Measurements from ENCODE around the gene NRP2.

Gene NRP2

DNA sequence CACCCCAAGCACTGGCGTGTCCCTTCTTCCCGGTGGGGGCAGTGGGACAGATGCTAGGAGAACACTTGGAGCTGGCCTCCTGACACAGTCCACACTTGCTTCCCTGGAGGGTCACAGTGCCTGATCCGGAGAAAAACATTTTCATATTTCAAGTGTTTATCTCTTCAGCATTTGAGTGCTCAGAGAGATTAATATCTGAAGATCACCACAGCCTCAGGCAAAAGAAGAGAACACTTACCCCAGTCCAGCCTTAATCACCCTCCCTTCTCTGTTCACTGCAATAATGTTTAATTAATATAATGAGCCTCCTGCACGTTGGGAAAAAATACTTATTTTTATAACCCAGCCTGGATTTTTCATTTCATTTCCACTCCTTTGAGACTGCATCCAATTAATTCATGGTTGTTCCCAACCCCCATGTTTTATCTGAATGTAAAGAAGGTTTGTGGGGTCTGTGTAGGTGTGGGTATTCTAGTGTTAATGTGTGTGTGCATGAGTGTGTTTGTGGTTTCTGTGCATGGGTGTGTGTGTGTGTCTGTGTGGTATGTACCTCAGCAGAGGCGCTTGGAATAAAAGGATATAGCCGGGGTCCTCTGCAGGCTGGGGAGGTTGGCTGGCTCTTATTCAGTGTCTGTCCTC lies 72.1 kb downstream of the NRP2 start:
- H3K4me3 ChIP-seq (replicated peaks; ENCODE audit: low read depth, low read length): no peak overlapping the region
- DNase-seq (ENCODE audit: extremely low read depth, low read depth): no peak
- TF ChIP-seq, protein P1, sequence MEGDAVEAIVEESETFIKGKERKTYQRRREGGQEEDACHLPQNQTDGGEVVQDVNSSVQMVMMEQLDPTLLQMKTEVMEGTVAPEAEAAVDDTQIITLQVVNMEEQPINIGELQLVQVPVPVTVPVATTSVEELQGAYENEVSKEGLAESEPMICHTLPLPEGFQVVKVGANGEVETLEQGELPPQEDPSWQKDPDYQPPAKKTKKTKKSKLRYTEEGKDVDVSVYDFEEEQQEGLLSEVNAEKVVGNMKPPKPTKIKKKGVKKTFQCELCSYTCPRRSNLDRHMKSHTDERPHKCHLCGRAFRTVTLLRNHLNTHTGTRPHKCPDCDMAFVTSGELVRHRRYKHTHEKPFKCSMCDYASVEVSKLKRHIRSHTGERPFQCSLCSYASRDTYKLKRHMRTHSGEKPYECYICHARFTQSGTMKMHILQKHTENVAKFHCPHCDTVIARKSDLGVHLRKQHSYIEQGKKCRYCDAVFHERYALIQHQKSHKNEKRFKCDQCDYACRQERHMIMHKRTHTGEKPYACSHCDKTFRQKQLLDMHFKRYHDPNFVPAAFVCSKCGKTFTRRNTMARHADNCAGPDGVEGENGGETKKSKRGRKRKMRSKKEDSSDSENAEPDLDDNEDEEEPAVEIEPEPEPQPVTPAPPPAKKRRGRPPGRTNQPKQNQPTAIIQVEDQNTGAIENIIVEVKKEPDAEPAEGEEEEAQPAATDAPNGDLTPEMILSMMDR (IDR thresholded peaks at IDR 0.05; ENCODE audit: low read depth, low read length, missing control alignments): no peak

DNA sequence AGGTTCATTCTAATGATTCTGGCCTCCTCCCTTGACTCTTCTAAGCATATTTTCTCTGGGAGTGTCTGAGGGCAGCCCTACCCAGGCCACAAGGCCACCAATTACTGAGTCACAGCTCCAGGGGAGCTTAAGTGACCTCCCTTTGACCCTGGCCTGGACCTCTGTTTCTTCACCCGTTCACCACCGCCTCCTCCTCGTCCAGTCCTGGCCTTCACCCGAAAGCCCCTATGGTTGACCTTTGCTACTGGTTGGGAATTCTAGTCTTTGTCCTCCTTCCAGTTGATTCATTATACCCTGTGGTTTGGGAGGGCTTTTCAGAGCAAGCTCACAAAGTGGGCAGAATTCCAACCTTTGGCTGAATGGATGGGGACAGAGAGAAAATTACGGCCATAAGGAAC lies 72.6 kb downstream of the NRP2 start:
- TF ChIP-seq, protein P1 (IDR thresholded peaks at IDR 0.05; ENCODE audit: low read depth, low read length, missing control alignments): no peak
- DNase-seq (ENCODE audit: extremely low read depth, low read depth): no peak
- no peak overlapping the region for H3K4me3 ChIP-seq (replicated peaks; ENCODE audit: low read depth, low read length)

DNA sequence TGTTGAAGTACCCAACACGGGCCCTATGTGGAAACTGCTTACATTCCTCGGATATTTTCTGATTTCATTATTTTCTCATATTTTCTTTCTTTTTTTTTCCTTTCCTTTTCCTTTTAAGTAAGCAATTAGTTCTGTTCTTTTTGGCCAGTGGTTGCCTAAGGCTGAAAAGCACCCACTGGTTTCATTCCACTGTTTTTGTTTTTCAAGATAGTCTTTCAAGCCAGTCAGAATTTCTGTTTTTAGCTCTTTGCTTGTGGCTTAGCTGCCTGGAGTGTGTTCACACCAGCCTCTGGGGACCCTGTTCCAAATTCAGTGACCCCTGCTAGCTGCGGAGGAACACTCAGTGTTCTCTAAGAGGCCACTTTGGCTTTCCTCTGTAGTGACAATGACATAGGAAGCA lies 73.6 kb downstream of the NRP2 start:
- H3K4me3 ChIP-seq (replicated peaks; ENCODE audit: low read depth, low read length): no peak overlapping the region
- TF ChIP-seq, protein P1 (IDR thresholded peaks at IDR 0.05; ENCODE audit: low read depth, low read length, missing control alignments): no peak
- DNase-seq (ENCODE audit: extremely low read depth, low read depth): no peak

DNA sequence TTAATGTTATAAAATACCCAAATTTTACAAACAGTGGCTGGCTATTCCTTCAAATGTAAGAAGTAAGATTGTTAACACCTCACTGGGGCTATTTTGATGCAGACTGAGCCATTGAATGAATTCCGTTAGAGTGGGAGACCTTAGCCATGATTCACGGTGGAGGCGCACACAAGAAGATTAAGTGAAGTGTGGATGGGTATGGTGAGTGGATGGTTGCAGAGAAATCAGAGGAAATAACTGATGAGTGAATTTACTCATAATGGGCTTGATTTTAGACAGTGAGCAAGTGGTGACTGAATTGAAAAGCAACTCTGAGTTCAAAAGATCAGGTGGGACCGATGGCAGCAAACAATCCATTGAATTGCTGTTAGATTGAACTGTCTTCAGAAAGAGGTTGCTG lies 75.0 kb downstream of the NRP2 start:
- H3K4me3 ChIP-seq (replicated peaks; ENCODE audit: low read depth, low read length): no peak overlapping the region
- TF ChIP-seq, protein P1 (IDR thresholded peaks at IDR 0.05; ENCODE audit: low read depth, low read length, missing control alignments): no peak
- DNase-seq (ENCODE audit: extremely low read depth, low read depth): no peak

DNA sequence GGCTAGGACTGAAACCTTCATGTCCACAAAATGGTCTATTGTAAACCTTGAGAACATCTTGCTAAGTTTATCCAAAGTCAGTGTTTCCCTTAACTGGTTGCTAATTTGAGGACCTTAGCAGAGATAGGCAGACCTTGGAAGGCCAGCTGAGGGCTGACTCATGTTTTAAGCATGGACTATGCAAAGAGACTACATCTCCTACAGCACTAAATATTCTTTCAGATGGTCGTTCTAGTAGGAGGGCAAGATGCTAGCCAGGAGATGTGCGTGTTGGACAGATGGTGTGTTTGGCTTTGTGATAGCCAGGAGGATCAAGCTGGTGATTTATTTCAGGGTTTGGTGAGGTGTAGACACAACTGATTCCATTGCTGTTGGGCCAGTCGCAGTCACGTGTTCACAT lies 75.8 kb downstream of the NRP2 start:
- no peak for DNase-seq (ENCODE audit: extremely low read depth, low read depth)
- H3K4me3 ChIP-seq (replicated peaks; ENCODE audit: low read depth, low read length): no peak overlapping the region
- TF ChIP-seq, protein P1 (IDR thresholded peaks at IDR 0.05; ENCODE audit: low read depth, low read length, missing control alignments): no peak

DNA sequence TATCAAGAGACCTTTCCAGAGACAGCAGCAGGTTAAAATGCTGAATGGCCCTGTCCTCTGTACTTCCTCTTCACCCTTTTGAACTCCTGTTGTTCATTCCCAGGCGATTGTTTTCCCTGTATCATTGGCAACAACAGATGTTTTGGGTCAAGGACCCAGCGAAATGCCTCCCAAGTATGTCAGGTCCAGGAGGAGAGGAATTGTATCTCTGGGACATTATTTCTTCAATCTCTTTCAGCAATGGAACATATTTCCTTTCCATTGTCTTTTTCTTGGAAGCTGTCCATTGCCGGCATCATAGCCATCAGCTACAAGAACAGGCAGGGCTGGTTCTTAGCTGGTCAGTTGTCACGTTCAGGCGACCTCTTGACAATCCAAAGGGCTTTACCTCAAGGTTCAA lies 76.2 kb downstream of the NRP2 start:
- TF ChIP-seq, protein P1 (IDR thresholded peaks at IDR 0.05; ENCODE audit: low read depth, low read length, missing control alignments): no peak
- no peak overlapping the region for H3K4me3 ChIP-seq (replicated peaks; ENCODE audit: low read depth, low read length)
- DNase-seq (ENCODE audit: extremely low read depth, low read depth): no peak

DNA sequence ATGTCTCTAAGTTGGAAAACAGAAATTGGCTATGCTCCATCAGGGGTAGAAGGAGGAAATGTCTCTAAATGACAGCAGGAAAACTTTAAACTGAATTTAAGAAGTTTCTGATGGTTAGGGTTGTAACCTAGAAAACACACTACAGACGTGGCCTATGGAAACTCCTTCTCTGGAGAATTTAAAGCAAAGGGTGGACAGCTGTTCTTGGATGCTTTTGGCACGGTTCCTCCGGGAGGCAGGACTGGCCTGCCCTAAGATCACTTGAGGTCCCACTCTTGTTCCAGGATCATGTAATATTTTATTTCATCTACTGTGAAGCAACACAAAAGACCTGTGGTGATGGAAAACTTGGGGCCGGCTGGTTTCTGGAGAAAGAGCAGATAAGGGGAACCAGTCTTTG lies 77.0 kb downstream of the NRP2 start:
- DNase-seq (ENCODE audit: extremely low read depth, low read depth): no peak
- TF ChIP-seq, protein P1 (IDR thresholded peaks at IDR 0.05; ENCODE audit: low read depth, low read length, missing control alignments): no peak
- no peak overlapping the region for H3K4me3 ChIP-seq (replicated peaks; ENCODE audit: low read depth, low read length)
